ENCODE measurements around the gene MASP1. TPM values are rescaled to one million over a fixed set of nuclear protein-coding genes. Genes with fewer than 3 reads are reported as not detected.

The MASP1 gene
- total and polyA plus RNA-seq, 11 donors: 84.1 to 245 (median 154) TPM

DNA sequence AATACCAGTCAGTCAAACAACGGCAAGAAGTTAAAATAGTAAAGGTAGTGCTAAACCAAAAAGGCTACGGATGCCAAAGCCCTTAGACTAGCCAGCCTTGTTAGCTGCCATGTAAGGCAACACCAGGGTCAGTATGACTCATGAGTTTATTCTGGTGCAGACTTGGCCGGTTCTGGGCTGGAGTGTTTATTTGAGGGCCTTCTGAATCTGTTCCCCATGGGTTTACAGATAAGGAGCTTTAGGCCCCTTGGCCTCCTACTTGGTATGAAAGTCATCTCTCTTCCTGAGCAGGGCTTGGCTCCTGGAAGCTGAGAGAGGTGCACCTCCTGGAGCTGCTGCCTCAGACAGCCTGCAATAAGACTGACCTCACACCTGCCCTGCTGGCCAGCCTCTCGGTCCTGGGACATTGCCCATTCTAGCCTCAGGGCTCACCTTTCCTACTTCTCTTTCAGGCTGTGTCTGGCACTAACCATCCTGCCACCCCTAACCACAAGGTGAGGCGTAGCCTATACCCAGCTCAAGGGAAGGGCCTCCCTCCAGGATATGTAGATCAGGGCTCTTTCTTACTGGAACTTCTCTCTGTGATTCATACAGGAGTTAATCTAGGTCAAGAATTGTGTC is 104.6 kb downstream of the MASP1 start:
- Histone ChIP-seq H3K4me1 (peaks cover 0 to 39% (median 19%) of the 10 kb centered on the region in 12 donors), H3K9me3 (no peaks in the 10 kb centered on the region), H3K4me3 (no peak overlapping the region), H3K27me3 (no peaks in the 10 kb centered on the region), H3K27ac (peak overlapping the region; percentile 41 to 99 (median 87)), H3K36me3 (no peaks in the 10 kb centered on the region)
- TF ChIP-seq, protein P1, sequence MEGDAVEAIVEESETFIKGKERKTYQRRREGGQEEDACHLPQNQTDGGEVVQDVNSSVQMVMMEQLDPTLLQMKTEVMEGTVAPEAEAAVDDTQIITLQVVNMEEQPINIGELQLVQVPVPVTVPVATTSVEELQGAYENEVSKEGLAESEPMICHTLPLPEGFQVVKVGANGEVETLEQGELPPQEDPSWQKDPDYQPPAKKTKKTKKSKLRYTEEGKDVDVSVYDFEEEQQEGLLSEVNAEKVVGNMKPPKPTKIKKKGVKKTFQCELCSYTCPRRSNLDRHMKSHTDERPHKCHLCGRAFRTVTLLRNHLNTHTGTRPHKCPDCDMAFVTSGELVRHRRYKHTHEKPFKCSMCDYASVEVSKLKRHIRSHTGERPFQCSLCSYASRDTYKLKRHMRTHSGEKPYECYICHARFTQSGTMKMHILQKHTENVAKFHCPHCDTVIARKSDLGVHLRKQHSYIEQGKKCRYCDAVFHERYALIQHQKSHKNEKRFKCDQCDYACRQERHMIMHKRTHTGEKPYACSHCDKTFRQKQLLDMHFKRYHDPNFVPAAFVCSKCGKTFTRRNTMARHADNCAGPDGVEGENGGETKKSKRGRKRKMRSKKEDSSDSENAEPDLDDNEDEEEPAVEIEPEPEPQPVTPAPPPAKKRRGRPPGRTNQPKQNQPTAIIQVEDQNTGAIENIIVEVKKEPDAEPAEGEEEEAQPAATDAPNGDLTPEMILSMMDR (IDR thresholded peaks at IDR 0.05): no peak
- TF ChIP-seq POLR2A (IDR thresholded peaks at IDR 0.05): no peak
- DNase-seq: peak in 4 of 5 donors; percentile 72 to 83 (median 76)
- ATAC-seq: peak; percentile 94 to 97 (median 96)
- 30 to 37% (median 36%) methylated on average over 5 of the region's 5 CpGs for WGBS, 4 donors
- intact Hi-C loops (cut with DNase I): no loop called here

DNA sequence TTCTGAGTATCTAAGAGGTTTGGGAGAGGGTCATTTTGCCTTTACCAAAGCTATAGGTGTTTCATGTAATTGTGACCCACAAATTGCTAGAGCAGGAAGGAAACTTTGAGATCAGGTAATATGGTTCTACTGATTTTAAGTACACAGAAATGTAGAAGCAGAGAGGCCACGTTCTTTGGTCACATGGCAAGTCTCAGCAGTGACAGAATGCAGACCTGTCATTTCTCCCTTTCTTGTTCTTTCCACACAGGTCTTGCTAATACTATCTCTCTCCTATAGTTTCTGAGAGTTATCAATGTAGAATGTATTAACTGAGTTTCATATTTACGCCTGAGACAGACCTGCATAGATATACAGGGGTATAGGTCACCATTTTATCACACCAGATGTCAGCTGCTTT is 105.2 kb downstream of the MASP1 start:
- TF ChIP-seq, protein P1 (IDR thresholded peaks at IDR 0.05): no peak
- no peak for TF ChIP-seq POLR2A (IDR thresholded peaks at IDR 0.05)
- peaks cover 0 to 39% (median 19%) of the 10 kb centered on the region in 12 donors for H3K4me1 ChIP-seq
- no peaks in the 10 kb centered on the region for H3K36me3 ChIP-seq
- no peaks in the 10 kb centered on the region for H3K9me3 ChIP-seq
- intact Hi-C loops (cut with DNase I): no loop called here
- peak overlapping the region; percentile 41 to 99 (median 87) for H3K27ac ChIP-seq
- peak in 2 of 4 donors; percentile 33 to 47 for ATAC-seq
- H3K4me3 ChIP-seq: no peak overlapping the region
- 29 to 43% (median 40%) methylated on average over 2 of the region's 2 CpGs for WGBS, 4 donors
- H3K27me3 ChIP-seq: no peaks in the 10 kb centered on the region
- DNase-seq: no peak

DNA sequence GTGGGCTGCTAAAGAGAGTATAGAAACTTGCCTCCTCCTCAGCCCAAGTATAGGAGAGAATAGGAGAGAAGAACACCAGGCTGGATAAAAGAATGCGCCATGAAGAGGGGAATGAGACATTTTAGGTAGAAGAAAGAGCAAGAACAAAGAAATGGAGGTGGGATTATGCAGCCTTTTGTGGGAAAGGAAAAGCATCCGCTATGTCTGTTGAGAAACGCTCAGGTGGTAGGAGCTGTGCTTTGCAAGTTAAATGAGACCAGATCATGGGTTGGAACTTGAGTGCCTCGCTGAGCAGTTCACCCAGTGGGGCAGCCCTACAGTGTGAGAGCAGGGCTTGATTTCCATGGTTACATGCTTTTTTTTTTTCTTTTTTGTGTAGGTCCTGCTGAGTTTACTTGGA is 105.8 kb downstream of the MASP1 start:
- WGBS, 4 donors: 82 to 92% (median 88%) methylated on average over 4 of the region's 4 CpGs
- peak overlapping the region; percentile 41 to 99 (median 87) for H3K27ac ChIP-seq
- no peak for ATAC-seq

More for the DNA sequence above, 105.8 kb downstream of the MASP1 start:
- TF ChIP-seq POLR2A (IDR thresholded peaks at IDR 0.05): no peak
- TF ChIP-seq, protein P1 (IDR thresholded peaks at IDR 0.05): no peak
- DNase-seq: no peak
- intact Hi-C loops (cut with DNase I): no loop called here
- no peaks in the 10 kb centered on the region for H3K9me3 ChIP-seq
- H3K4me1 ChIP-seq: peaks cover 0 to 39% (median 19%) of the 10 kb centered on the region in 12 donors
- H3K4me3 ChIP-seq: no peak overlapping the region
- no peaks in the 10 kb centered on the region for H3K27me3 ChIP-seq
- H3K36me3 ChIP-seq: no peaks in the 10 kb centered on the region

Other genes starting within 250 kb of the MASP1 start
- 1 to 10 TPM; 3.2 to 6.5 (median 4.6) TPM for gene RPL39L, start 152.2 kb downstream of the MASP1 start, total RNA-seq
- 10 to 100 TPM in 1 of 2 donors, 1 to 10 TPM in 1; 1.9 to 16.3 TPM for gene RPL39L, start 152.2 kb downstream of the MASP1 start, polyA plus RNA-seq
- under 1 TPM in 1 of 9 donors, not detected in 8; 0.13 TPM for gene RTP1, start 94.3 kb downstream of the MASP1 start, total RNA-seq
- gene RTP1, start 94.3 kb downstream of the MASP1 start, polyA plus RNA-seq: not detected
- 1 to 10 TPM in 6 of 9 donors, under 1 TPM in 3; 0.38 to 5.4 (median 1.2) TPM for gene RTP4, start 76.6 kb upstream of the MASP1 start, total RNA-seq
- 1 to 10 TPM in 1 of 2 donors, under 1 TPM in 1; 0.72 to 1.8 TPM for gene RTP4, start 76.6 kb upstream of the MASP1 start, polyA plus RNA-seq